Left ventricle myocardium superior (tissue), 1 donor: Measurements from ENCODE around the gene OXGR1. TPM values are rescaled to one million over a fixed set of nuclear protein-coding genes. Genes with fewer than 3 reads are reported as not detected.
"Not testable (repeated sequence)": the region's sequence is repeated elsewhere in the genome, so short reads cannot be mapped to it uniquely, and the experiment has no call there.

Experiments used
- ATAC-seq: fragments of 200-7000 bp; cut with Tn5 transposase; one replicate; pipeline ENCODE4 v1.9.1; 2020; ENCODE audit warnings: mild to moderate bottlenecking, moderate library complexity
- DNase-seq: peaks from one replicate; pipeline ENCODE4 v3.0.0-alpha.2; 2020
- intact Hi-C: fragments of 100-400 bp; cut with micrococcal nuclease; formaldehyde crosslinking; loops from one replicate; pipeline ENCODE4 v1.11.0; 2022
- total RNA-seq: library from RNA; stranded (reverse); fragmentation: NEBNext Ultra II Directional; extraction: Animal tissue kit (Norgen Biotek cat#: 25700); gene quantifications from one replicate; pipeline ENCODE4 v1.2.1, GENCODE V29; 2021
- donor health status: DM: no; HTN: yes; CAD: no; lungs with severe emphysema.

OXGR1 gene
- total RNA-seq, 1 donor from 2014 or later, result 0.20 TPM

DNA sequence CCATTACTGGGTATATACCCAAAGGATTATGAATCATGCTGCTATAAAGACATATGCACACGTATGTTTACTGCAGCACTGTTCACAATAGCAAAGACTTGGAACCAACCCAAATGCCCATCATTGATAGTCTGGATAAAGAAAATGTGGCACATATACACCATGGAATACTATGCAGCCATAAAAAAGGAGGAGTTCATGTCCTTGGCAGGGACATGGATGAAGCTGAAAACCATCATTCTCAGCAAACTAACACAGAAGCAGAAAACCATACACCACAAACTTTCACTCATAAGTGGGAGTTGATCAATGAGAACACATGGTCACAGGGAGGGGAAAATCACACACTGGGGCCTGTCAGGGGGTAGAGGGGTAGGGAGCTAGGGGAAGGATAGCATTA is 14.4 kb downstream of the OXGR1 start:
- intact Hi-C loops, ATAC-seq, DNase-seq: not testable (repeated sequence)

DNA sequence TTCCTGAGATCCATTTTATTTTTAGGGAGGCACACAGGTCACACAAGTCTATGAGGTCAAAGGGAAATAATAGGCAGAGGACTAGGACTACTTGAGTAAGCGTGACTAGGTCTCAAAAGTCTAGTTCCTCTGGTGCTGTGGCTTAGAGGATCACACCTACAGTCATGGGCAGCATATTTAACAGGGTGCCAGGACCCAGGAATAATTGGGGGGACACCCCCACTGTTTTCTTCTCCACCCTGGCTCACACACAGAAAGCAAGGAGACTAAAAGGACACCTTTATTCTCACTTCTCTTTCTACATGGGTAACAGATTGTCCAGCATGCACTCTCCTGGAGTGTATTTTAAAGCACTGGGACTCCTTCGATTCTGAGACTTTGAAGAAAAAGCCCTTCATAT is 26.2 kb downstream of the OXGR1 start:
- intact Hi-C loops, result no loop called here
- DNase-seq (no peak), ATAC-seq (no peak)

DNA sequence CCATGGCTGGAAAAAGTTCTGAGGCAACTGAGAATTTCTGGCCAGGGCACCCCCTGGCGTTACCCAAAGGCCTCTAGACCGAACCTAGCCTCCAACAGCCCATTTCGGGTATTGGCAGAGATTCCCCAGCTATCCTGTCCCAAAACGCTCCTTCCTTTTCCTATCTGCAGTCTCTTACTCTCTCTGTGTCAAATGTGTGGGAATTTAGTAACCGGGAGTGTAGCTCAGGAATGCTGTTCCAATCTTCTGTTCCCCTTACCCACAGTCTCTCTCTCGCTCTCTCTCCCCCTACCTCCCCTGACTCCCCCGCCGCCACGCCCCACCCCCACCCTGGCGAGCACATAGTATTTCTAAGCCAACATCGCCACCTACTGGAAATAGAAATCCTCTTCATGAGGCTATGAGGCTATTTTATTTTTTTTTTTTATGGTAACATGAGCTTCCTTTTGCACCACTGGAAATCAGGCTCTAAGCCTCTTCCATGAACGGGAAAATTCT is 27.0 kb downstream of the OXGR1 start:
- intact Hi-C loops, result no loop called here
- ATAC-seq, result no peak
- DNase-seq, result no peak

DNA sequence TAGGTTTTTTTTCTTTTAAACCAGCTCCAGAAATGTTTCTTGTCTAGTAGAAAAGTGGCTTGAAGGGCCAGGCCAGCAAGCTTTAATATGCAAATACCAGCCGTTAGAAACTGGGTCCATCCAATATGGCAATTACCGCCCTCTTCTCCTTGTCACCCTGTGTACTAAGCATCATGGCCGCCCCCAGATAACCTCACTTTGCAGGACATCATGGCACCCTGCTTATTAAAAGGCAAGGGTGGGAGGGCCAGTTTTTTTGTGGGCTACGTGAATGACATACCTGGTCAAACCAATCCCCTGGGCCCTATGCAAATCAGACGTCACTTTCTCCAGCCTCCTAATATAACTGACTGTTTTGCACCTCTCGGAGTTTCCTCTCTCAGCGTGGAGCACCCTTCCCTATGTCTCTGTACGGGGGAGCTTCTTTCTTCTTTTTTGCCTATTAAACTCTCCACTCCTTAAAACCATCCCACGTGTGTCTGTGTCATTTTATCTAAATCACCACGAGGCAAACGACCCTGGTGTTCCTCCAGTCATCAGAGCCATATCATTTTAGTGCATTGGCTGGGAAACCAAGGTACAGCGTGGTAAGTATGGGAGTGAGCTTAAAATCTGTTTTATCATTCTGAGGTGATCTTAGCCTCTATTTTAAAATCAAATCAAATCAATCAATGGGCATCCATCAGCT is 27.7 kb downstream of the OXGR1 start:
- DNase-seq (no peak), ATAC-seq (no peak)
- intact Hi-C loops, result no loop called here

DNA sequence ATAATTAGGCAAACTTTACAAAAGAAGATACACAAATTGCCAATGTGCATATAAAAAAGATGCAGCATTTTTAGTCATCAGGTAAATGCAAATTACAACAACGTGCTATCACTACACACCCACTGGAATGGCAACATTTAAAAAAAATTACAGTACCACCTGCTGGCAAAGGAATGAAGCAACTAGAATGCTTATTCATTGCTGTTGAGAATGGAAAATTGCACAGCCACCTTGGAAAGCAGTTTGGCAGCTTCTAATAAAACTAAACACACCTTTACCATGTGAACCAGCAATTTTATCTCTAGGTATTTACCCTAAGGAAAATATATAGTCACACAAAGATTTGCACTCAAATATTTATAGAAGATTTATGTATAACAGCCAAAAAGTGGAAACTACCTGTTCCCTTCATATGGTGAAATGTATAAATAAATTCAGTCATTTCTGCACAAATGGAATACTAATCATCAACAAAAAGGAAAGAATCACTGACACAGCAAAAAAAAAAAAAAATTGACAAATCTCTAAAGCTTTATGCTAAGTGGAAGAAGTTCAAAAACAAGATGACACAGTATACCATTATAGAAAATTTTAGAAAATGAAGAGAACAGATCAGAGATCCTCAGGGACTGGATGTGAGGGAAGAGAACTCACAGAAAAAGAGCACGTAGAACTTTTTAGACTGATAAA is 30.3 kb downstream of the OXGR1 start:
- DNase-seq (no peak), ATAC-seq (no peak)
- intact Hi-C loops, result no loop called here

DNA sequence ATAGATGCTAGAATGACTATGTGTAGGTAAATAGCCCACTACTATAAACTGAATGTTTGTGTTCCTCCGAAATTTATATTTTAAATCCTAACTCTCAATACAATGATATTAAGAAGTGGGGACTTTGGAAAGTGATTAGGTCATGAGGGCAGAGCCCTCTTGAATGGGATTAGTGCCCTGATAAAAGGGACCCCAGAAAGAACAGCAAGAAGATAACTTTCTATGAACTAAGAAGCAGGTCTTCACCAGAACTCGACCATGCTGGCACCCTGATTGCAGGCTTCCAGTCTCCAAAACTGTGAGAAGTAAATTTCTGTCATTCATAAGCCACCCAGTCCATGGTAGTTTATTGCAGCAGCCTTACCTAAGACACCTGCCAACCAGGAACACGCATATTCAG is 33.9 kb downstream of the OXGR1 start:
- DNase-seq, result no peak
- no peak for ATAC-seq
- intact Hi-C loops, result no loop called here

DNA sequence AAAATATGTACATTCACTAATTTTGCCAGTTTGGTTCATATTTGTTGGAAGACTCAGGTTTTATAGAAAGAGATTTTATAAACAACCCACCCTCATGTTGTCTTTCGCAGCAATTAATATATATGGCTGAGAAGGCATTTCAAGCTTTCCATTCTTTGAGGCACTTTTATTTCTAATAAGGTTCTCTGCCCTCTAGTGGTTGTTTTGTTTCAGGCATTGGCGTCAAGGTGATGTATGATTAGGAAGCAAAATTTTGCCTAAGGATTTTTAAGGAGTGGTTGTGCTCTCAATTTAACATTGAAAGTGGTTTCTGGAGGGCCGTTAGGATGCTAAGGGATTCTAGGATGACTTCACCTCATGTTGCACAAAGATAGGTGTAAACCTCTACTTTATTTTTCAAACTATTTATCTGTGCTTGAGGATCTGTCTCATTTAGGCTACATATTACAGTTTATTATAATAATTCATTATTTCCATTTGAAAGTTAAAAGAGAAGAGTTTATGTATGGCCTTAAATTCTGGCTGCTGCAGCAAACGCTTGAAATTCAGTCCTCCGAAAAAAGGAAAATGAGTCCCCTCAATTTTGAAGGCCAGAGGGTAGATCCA is 35.9 kb downstream of the OXGR1 start:
- DNase-seq (no peak), ATAC-seq (no peak)
- intact Hi-C loops, result loop anchor here (10.0 kb wide), 1 partner anchor 944 kb away; no protein-coding TSS in a partner anchor

DNA sequence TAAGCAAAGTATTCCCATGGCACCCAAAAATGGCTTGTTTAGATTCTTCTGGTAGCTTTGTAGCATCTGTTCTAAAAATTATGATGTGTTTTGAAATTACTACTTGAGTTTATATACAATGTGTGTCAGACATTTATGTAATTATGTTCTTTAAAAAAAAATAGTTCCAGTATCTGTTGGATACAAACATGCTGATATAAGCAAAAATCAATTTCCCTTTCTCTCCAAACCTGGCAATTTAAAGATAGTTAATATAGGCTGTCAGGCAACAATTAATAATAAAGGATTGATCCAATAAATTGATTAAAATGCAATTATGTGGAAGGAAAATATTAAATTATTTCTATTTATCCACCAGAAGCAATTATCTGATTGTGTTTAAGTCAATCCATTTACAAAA is 41.7 kb downstream of the OXGR1 start:
- intact Hi-C loops, result loop anchor here (10.0 kb wide), 1 partner anchor 938 kb away; no protein-coding TSS in a partner anchor
- DNase-seq (no peak), ATAC-seq (no peak)

GRCh38 chr13:96948127-96948526 is 46.1 kb downstream of the OXGR1 start:
- intact Hi-C loops, result no loop called here
- DNase-seq, result no peak
- ATAC-seq, result no peak

DNA sequence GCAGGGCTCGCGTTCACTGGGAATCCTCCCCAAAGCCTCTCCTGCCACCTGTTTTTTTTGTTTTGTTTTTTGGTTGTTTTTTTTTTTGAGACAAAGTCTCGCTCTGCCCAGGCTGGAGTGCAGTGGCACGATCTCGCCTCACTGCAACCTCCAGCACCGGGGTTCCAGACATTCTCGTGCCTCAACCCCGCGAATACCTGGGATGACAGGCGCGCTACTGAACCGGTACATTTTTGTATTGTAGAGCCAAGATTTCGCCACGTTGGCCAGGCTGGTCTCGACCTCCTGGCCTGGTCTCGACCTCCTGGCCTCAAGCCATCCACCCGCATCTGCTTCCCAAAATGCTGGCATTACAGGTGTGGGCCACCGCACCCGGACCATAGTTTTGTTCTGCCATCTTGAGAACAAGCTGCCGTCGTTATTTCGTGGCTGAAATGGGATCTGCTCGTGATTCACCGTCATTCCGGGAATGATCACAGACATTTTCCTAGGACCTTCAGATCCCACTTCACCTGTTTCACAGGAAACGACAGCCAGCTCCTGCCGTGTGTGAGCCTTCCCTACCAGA is 46.8 kb downstream of the OXGR1 start:
- intact Hi-C loops, result no loop called here
- no peak for DNase-seq

DNA sequence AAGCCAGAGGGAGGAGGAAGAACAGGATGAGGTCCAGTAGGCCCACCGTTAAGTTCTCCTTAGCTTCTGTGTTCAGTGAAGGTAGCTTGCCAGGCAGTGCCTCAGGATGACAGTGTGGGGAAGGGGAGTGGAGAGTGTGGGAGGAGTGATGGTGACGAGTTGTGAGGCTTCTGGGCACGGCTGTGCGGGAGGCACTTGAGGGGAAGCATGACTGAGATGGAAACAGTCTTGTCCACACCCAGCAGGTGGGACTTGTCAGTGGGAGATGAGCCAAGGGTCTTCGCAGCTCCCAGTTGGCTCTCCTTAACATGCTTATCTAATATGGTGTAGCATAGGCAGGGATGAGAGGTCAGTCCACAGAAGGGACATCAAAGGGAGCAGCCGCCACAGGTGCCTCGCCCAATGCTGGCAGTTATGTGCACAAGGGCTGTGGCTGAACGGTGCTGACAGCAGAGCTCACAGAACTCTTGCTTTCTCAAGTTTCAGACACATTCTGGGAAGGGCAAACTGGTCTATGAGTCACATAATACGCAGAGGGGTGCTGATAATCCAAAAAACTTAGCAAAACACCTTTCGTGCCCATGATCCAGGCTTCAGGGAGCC is 47.5 kb downstream of the OXGR1 start:
- DNase-seq, result no peak
- no peak for ATAC-seq

More for the DNA sequence above, 46.8 kb downstream of the OXGR1 start:
- no peak for ATAC-seq

GRCh38 chr13:96940961-96941360 is 53.3 kb downstream of the OXGR1 start:
- no peak for DNase-seq
- ATAC-seq, result no peak
- intact Hi-C loops, result no loop called here

More for the DNA sequence above, 47.5 kb downstream of the OXGR1 start:
- intact Hi-C loops, result no loop called here

DNA sequence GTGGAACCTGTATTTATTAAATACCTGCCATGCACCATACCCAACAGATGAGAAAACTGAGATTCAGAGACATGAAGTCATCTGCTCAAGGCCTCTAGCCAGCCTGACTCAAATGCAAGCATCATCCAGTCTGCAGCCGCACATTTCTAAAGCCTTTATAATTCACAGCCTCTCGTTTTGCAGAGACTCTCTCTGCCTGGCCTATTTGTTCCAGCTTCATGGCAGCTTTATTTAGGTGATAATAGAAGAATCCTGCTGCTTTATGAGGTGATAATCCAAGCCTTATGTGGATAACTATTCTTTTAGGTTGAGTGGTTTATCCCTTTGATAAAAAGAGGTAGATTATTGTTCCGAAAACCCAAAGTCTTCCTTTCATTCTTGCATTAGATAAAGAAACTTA is 58.4 kb downstream of the OXGR1 start:
- ATAC-seq (no peak), DNase-seq (no peak)
- intact Hi-C loops, result no loop called here

Other genes with a start within 250 kb of the OXGR1 start
- 66.7 TPM for gene MBNL2, start 227.9 kb upstream of the OXGR1 start, total RNA-seq